HG03571 (cell line): ENCODE data around the gene DBR1.
A peak's percentile ranks its signal among the peaks of the same experiment; 100 is the strongest.

ENCODE experiments used
- ATAC-seq: cut with Tn5 transposase; IDR thresholded peaks from one replicate; pipeline ENCODE4 v1.9.1; 2021; ENCODE audit not compliant: unreplicated experiment

The DBR1 gene

GRCh38 chr3:138124188-138124587, 50.5 kb downstream of the DBR1 start:
- no peak for ATAC-seq

DNA sequence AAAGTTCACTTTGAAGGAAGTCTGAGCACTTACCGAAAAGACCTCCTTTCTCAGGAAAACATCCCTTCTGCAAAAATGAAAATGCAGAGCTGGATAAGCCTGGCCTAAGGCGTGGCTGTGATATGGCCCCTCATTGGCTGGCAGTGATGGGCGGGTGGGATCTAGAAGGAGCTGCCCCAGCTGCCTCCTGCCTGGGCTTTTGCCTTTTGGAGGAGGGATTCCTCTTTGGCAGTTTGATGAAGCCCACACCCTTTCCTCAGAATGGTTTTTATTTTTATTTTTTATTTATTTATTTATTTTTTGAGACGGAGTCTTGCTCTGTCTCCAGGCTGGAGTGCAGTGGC, 55.3 kb downstream of the DBR1 start:
- ATAC-seq = no peak

DNA sequence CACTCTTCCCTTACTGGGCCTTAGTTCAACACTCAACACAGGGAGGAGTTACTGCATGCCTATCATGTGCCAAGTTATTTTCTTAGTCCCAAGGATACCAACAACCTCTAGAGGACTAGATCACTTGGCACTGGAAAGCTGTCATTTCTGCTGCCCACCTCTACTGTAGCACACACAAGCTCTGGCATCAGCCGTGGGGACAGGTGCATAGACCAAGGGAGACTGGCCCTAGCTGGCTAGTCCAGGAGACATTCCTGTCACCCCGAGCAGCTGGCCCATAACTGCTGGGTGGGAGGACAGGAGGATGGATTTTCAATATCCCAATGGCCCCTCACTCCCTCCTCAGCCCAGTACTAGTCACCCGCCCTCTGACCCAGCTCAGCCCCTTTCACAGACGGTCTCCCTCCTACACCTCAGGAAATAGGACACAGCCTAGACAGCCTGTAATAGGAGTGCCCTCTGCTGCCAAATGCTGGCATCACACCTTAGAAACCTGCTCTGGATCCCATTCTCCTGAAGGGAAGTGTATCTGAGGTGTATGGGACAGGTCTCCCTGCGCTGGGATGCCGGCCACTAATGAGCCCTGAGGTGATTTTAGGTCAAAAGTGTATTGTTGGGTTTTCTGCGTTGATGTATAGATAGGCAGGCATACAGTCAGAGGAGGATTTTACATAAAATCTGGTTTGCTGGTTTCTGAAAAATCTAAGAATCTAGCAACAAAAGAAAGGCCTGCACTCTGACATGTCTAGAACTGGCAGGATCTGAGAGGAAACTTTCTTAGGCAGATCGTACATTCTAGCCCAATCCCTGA, 55.9 kb downstream of the DBR1 start:
- ATAC-seq = no peak

DNA sequence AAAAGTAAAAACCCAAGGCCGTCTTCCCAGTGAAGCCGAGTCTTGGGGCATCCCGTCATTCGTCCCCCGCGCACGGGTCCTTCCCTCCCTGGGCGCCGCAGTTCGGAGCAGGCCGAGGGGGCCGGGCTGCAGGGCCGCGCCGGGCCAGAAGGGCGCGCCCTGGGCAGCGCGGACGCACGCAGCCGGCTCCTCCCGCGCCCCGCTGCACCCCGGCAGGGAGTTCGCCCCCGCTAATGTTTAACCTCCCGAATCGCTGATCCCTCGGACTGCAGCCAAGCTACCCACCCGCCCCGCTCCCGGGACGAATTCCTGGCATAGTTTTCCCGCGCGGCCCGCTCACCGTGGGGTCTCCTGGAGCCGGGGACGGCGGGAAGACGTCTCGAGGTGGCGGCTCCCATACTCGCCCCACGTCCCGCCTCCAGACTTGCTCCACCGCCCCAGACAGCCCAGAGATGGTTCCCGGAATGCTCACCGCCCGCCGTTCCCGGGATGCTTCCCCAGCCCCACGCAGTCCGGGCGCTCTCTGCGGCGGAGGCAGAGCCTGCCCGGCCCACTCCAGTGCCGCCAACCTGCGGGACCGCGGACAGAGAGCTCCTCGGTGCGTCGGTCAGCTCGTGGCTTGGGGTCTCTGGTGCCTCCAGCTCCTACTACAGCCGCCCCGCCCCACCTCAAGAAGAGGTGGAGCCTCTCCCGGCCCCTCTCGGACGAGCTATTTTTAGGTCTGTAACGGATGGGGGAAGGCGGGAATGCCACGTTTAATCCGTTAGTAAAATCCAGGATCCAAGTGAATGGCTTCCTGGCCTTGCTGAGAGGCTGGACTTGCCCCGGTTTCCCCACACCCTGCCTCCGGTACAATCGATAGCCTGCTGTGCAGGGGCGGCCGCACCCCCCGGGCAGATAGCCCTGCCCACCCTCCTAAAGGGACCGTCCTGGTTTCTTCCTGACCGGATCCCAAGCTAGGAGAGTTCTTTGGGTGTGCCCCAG, 59.4 kb downstream of the DBR1 start, which contains the start of gene DZIP1L:
DZIP1L (minus strand) TSS at position 621 of the 984 bp plus-strand sequence. CDS start 11,637 bp downstream, outside the sequence.
- ATAC-seq = peak; percentile 75

DNA sequence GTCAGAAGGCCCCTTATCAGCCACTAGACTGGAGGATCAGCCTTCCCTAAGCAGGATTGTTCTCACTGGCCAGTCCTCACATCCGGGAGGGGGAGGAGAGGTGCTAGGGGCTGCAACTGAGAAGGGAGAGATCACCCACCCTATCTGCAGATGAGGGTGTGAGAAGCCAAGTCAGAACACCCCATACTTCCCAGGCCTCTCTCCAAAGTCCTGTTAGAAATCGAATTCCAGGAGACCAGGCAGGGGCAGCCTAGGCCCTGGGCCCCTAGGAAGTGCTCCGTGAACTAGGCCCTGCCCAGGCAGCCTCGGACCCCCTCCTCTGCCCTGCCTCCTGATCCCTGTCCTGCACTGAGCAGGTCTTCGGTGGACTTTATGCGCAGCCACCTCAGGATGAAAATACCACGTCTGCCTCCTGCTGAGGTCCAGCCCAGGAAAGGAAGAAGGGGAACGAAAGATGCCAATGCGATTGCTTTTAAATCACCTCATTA, 60.2 kb downstream of the DBR1 start:
- ATAC-seq = no peak

- no peak for ATAC-seq
These were observed 61.4 kb downstream of the DBR1 start for GRCh38 chr3:138113326-138113725.

DNA sequence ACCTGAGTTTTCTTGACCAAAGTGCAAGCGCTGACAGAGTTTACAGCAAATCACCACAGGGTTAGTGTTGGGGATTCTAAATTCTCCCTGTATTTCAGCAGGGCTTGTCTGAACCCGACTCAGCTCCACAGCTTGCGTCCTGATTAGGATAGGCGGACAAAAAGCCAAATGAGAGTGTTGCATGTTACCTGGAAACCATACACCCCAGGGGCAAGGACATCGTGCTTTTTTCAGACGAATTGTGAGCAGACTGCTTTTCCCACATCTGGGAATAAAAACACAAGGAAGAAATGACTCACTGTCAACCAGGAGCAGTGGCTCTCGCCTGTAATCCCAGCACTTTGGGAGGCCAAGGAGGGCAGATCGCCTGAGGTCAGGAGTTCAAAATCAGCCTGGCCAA, 62.4 kb downstream of the DBR1 start:
- no peak for ATAC-seq
